Activated T-cell treated with anti-CD3 and anti-CD28 coated beads for 24 hours (primary cell): ENCODE results near the gene KCNC4.
A peak's percentile ranks its signal among the peaks of the same experiment; 100 is the strongest.

ENCODE experiments used
- DNase-seq: peaks from one replicate; pipeline ENCODE4 v3.0.0-alpha.2; 2020; ENCODE audit warnings: low read depth

Gene KCNC4

DNA sequence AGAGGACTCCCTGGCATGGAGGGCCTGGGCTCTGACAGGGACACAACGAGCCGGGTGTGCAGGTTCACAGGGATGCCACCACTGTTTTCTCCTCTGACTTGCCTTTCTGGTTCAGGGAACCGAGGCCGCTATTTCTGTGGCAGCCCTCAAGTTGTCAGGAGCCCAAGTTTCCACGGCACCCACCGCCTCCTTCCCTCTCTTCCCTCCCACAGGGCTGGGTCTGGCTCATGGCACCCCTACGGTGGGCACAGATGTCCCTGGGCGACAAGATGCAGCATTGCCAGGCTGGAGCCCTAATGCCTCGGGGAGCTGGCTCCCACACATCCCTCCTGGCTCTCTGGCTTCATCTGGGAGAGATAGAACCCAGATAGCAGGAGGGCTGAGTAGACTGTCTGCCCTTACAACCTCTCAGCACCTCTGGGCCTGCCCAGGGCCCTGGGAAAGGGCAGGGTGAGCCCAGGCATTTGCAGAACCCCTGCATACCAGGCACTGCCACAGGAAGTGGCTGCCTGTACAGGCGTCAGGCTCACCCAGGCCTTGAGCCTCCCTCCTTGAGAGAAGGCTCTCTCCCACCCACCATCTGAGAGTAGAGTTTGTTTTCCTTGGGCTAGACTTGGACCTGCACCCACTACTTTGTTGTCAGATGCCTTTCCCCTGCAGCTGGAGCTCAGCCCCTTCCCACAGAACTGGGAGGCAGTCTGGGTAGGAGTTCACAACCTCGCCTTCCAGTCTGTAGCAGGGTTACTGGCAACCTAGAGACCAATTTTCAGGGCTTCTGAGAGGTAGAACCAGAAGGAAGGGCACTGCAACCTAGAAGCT, 20.5 kb downstream of the KCNC4 start:
- no peak for DNase-seq

GRCh38 chr1:110233861-110234260, 23.7 kb downstream of the KCNC4 start:
- no peak for DNase-seq

GRCh38 chr1:110234691-110235090, 24.6 kb downstream of the KCNC4 start:
- no peak for DNase-seq

GRCh38 chr1:110235181-110235833, 25.2 kb downstream of the KCNC4 start:
- DNase-seq: no peak

DNA sequence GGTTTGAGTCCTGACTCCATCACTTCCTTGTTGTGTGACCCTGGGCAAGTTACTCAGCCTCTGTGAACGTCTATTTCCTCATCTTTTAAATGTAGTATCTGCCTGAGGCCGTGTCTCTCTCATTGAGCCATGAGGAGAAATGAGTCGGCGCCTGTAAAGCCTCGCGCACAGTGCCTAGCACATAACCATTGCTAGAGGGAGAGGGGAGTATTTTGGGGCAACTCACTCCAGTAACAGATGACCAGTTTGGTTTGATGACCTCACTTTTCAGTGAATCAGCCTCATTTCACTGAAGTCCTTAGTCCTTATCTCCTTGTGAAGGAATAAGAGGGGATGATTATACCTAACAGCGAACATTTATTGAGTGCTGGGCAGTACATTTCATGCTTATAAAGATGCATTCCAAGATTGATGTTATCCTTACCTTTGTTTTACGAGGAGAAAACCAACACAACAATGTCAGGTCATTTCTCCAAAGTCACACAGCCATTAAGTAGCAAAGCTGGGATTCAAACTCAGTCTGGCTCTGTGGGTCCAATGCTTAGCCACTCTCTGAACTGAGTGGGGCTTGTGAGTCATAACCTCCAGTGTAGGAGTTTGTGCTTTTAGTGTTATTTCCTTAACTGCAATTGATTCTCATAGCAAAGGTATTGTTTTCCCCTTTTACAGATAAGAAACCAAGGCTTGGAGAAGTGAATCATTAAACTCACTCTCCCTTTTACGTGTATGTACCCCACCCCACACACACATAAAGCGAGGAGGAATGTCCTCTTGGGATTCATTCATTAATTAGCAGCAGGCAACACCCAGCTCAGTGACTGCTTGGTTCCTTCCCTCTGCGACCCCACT, 25.9 kb downstream of the KCNC4 start:
- peak; percentile 51 for DNase-seq

DNA sequence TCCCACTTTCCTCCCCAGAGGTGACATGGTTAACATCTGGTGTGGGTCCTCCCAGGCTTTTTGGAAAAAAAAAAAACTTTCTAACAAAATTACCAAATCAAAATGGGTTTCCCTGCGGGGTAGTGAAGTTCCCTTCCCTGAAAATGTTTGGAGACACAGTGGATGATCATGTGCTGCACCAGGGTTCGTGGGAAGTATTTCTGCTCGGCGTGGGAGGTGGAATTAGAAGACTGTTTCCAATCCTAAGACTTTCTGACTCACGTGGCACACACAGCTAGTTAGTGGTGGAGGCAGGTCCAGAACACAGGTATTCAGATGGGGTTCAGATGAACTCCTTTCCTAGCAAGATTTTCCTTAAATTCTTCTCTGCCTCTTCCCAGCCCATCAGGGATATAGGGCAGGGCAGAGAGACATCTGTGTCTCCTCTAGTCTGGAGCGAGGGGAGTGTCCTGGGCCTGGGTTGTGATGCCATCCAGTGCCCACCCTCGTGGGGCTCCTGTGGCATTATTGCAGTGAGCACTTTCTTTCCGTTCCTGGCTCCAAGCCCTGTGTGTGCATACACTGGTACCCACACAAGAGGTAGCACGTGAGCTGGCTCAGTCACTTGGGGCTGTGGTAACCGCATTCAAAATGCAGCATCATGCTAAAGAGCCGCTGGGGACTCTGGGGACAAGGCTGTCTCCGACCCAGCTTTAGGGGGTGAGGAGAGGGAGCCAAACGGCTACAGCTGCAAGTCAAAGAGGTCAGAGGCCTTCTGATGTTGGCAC, 27.5 kb downstream of the KCNC4 start:
- no peak for DNase-seq

DNA sequence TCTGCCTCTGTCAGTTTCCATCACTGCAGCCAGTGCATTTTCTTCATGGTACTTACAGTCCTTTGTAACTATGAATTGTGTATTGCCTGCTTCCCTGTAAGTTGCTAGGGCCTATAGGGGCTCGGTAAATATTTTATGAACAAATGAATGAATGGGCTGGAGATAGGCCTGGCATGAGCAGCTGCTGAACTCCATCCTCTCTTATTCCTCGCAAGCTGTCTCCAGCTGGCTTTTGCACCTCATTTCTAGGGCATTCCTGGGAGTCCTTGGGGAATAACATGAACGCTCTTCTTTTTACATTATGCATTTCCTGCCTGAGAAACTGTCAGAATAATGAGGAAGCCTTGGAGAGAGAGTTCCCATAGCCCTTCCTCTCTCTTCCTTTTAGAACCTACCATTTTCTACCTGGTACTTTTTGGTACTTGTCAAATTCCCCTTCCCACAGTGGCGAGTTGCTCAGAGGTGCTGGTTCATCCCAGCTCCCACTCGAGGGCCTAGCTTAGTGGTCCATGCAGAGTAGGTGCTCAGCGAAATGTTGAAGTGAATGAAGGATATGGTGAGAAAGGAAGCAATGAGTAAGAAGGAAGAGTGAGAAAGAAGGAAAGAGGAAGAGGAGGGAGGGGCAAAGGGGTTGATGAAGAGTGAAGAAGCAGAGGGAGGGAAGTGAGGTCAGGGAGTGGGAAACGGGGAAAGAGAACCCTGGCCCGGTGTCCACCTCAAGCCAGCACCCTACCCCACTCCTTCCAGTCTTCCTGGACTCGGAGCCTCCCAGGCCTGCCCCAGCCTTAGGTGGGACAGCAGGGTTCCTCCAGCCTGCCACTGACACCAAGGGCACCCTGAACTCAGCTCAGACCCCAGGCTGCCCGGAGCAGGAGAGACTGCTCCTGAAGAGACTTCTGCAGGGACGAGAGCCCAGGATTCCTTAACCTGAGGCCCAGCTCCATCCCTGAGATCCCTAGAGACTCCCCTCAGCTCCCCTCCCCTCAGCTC, 29.6 kb downstream of the KCNC4 start:
- DNase-seq: no peak

DNA sequence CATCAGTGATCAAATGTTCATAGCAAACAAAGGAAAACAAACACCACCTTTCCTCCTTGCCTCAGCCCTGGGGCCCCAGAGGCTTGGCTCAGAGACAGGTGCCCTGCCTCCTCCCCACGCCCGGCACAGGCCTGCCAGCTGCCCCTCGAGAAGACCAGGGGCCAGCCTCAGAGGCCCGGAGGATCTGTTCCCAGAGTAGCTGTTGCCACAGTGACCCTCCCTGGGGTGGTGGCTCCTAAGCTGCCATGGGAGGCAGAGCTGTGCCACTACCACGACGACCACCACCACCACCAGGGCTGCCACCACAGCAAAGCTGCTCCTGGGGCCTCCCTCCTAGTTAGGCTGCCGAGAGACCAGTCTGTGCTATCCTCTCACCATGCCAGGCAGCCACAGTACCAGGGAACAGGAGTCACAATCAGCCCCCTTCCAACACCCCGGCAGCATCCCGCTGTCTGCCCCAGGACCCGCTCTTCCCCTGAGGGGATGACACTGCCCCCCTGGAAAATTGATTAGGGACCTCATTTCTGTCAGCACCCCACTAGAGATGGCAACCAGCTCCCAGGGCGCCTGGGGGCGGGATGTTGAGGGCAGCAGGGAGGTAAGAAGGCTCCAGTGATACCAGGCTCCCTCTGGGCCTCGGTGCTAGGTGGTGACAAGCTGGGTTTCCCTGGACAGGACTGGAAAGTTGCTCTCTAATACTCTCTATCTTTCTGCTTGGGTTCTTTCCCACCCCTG, 30.5 kb downstream of the KCNC4 start:
- DNase-seq: no peak

GRCh38 chr1:110241516-110241915, 31.4 kb downstream of the KCNC4 start:
- no peak for DNase-seq

DNA sequence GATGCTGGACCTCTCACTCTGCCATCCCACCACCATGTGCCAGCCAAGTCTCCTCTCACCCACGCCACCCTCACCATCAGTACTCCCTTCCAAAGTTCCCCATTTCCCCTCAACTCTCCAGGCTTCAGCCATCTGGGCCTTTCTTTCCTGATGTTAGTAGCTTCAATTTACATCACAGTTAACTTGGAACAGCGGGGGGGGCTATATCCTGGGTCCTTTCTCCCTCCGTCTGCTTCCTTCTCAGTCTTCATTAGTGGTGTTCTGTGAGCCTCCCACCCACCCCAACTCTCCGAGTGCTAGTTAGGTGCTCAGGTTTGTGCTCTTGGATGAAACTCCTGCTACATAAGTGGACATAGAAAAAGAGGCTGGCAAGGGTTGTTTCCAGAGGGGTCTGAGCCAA, 31.9 kb downstream of the KCNC4 start:
- no peak for DNase-seq

DNA sequence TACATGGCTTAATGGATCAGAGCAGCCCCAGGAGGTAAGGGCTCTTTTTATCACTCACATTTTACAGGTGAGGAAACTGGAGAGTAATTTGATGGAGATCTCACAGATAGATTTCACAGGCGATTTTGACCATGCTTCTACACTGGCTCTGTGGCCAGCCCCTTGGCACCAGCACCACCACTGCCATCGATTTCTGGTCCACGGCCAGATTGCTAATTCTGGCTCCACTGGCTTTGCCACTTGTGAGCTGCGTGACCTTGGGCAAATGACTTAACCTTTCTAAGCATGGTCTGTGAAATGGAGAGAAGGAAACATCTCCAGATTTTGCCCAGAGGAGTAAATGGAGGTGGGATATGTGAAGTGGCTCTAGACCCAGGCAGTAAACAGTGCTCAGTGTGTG, 32.6 kb downstream of the KCNC4 start:
- no peak for DNase-seq

DNA sequence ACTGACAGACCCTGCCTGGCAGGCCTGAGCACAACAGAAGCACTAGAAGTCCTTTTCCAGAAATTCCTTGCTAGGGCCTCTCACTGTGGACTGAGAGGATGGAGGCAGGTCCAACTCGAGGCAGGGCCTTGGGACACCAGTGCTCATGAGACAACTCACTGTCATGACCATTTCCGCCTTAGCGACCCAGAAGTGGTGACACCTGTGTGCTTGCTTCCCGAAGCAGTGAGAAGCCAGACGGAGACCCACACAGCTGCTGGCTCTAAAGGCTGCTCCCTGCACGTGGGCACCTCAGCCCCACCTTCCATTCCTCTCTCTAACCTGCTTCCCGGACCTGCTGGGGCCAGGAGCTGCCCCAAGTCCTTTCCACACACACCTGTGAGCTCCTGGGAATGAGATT, 33.0 kb downstream of the KCNC4 start:
- DNase-seq: no peak

DNA sequence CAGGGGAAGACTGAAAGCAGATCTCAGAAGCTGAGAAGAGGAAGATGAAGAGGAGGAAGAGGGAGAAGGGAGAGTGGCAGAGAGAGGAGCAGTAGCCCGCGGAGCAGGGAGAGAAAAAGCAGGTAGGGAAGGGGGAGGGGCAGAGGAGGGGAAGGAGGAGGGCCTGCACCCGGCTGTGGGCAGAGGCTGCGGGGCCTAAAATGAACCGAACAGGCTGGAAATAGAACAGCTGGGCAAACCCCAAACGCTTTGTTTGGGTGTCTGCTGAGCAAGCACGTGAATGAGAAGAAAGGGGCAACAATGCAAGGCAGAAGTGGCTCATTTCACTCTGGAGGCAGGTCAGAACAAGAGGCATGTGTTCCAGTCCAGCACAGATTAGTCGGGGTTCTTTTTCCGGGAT, 33.5 kb downstream of the KCNC4 start:
- no peak for DNase-seq

DNA sequence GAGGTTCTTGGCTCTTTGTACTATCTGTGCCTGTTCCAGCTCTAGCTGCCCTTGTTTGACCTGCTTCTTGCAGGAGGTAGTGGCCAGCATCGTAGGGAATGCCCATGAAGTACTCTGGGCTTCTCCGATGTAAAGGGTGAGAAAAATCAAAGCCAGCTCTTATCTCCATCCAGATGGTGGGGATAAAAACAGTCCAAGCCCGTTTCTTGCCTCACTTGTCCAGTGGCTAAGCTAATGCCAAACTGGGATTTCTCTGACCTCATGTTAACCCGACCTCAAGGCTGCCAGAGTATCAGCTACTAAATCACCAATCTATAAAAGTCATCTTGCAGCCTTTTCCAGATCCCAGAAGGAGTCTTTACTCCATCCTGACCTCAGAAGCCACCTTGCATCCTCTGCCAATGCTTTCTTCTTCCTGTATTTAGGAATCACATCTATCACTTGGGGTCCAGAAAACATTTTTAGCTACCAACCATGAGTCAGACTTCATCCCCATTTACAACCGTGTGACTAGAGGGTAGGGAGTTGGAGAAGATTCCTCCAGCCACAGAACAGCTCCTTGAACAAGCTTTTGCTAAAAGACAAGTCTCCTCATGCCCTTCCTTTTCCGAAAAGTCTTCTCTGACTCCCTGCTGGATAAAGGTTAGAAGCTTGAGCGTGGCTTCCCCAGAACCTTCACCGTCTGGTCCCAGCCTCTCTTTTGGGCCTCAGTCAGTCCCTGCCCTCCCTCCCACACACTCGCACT, 35.9 kb downstream of the KCNC4 start:
- no peak for DNase-seq

DNA sequence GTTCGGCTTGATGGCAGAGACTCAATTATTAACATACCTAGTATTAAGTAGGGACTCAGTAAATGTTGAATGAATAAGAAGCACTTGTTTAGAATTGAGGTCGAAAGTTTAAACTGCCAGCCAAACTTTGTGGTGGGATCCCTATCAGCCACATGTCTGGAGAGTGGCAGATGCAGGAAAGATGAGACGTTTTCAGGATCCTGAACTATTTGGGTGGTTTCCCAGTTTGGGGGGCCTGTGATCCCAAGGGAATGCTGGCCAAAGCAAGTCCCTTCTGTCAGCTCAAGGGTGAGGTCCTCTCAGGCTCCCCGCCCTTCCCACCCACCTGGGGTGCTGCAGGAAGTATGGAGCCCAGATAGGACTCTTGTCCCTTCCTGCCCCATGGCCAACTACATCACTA, 38.6 kb downstream of the KCNC4 start:
- DNase-seq: no peak

GRCh38 chr1:110249256-110249655, 39.1 kb downstream of the KCNC4 start:
- DNase-seq: no peak

DNA sequence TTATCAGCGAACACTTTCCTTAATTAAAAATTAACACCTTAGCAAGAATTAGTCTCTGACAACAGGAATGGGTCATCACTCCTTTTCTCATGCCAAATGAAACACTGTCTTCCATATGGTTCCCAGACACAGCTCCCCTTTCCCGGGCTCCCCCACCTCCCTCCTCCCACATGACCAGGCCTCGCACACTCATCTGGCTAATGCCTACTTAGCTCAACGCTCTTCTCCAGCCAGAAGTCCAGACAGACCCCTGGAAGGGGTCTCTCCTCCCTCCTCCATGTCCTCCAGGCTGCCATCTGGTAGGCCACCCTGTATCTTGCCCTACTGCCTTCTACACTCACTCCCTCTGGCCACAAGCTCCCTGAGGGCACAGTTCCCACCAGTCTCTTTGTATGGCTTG, 39.9 kb downstream of the KCNC4 start:
- no peak for DNase-seq

DNA sequence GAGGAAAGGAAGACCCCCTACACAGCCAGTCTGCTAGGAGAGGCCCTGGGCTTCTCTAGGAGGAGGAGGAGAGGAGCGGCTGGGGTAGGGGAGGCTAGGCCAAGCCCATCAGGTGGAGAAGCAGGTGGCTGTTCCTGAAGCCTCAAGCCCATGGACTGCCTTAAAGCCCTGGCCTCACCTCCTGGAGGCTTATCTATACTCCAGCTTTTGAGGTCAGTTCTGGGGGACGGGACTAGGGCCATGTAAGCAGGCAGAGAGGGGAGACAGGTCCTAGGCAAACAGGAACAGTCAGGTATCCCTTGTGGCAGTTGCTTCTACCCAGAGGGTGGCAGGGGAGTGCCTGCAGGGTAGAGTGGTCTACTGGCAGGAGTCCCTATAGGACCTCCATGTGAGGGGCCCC, 40.6 kb downstream of the KCNC4 start:
- DNase-seq: no peak

GRCh38 chr1:110253213-110253612, 43.1 kb downstream of the KCNC4 start:
- DNase-seq: no peak
